Panc1 (cell line): Measurements from ENCODE around the gene QRFPR.

ENCODE experiments used
- POLR2AphosphoS5 ChIP-seq: IDR thresholded peaks from 2 replicates; pipeline ENCODE4 v1.6.1; 2012; ENCODE audit warnings: mild to moderate bottlenecking, low read depth, low read length, moderate library complexity
- TF ChIP-seq, protein P1 (sequence below): fragments of 450-650 bp; IDR thresholded peaks from 2 replicates; pipeline ENCODE4 v1.5.1; 2017; ENCODE audit warnings: mild to moderate bottlenecking
- TF ChIP-seq, protein P2 (sequence below), 2 experiments: IDR thresholded peaks; 2 replicates each; pipeline ENCODE4 v1.6.1; 2011 to 2012; ENCODE audit warnings: low read depth in 2 of 2, control low read depth in 1 of 2, low read length in 1 of 2, mild to moderate bottlenecking in 1 of 2, moderate library complexity in 1 of 2; ENCODE audit not compliant: insufficient read depth in 1 of 2

DNA sequence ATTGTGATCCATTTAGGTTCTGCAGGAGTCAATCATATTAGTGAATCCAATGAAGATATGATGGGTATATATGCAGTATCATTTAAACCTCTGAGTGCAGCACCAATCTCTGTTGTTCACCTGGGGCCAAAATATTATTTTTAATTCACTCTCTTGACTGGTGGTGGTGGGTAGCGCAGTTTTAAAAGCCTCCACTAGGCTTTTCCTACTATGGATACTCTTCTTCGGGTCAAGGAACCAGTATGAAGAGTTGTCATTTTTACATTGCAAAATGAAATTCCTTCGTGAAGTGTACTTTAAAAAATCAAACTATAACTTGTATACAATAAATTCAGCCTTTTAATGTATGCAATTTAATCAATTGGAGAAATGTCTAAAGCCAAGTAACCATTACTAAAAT lies 56.5 kb downstream of the QRFPR start:
- TF ChIP-seq, protein P1, sequence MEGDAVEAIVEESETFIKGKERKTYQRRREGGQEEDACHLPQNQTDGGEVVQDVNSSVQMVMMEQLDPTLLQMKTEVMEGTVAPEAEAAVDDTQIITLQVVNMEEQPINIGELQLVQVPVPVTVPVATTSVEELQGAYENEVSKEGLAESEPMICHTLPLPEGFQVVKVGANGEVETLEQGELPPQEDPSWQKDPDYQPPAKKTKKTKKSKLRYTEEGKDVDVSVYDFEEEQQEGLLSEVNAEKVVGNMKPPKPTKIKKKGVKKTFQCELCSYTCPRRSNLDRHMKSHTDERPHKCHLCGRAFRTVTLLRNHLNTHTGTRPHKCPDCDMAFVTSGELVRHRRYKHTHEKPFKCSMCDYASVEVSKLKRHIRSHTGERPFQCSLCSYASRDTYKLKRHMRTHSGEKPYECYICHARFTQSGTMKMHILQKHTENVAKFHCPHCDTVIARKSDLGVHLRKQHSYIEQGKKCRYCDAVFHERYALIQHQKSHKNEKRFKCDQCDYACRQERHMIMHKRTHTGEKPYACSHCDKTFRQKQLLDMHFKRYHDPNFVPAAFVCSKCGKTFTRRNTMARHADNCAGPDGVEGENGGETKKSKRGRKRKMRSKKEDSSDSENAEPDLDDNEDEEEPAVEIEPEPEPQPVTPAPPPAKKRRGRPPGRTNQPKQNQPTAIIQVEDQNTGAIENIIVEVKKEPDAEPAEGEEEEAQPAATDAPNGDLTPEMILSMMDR = no peak
- no peak for TF ChIP-seq POLR2AphosphoS5
- TF ChIP-seq, protein P2, sequence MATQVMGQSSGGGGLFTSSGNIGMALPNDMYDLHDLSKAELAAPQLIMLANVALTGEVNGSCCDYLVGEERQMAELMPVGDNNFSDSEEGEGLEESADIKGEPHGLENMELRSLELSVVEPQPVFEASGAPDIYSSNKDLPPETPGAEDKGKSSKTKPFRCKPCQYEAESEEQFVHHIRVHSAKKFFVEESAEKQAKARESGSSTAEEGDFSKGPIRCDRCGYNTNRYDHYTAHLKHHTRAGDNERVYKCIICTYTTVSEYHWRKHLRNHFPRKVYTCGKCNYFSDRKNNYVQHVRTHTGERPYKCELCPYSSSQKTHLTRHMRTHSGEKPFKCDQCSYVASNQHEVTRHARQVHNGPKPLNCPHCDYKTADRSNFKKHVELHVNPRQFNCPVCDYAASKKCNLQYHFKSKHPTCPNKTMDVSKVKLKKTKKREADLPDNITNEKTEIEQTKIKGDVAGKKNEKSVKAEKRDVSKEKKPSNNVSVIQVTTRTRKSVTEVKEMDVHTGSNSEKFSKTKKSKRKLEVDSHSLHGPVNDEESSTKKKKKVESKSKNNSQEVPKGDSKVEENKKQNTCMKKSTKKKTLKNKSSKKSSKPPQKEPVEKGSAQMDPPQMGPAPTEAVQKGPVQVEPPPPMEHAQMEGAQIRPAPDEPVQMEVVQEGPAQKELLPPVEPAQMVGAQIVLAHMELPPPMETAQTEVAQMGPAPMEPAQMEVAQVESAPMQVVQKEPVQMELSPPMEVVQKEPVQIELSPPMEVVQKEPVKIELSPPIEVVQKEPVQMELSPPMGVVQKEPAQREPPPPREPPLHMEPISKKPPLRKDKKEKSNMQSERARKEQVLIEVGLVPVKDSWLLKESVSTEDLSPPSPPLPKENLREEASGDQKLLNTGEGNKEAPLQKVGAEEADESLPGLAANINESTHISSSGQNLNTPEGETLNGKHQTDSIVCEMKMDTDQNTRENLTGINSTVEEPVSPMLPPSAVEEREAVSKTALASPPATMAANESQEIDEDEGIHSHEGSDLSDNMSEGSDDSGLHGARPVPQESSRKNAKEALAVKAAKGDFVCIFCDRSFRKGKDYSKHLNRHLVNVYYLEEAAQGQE (IDR thresholded peaks at IDR 0.05; ENCODE audit: insufficient read depth in 1 of 2, low read depth in 2 of 2, low read length in 1 of 2) = no peak
